NCI-H774 (cell line): ENCODE measurements around the gene TCEA3.

Source experiments
- DNase-seq: peaks from one replicate; lab custom pipeline; 2025; lab: John Stamatoyannopoulos, UW

The TCEA3 gene

DNA sequence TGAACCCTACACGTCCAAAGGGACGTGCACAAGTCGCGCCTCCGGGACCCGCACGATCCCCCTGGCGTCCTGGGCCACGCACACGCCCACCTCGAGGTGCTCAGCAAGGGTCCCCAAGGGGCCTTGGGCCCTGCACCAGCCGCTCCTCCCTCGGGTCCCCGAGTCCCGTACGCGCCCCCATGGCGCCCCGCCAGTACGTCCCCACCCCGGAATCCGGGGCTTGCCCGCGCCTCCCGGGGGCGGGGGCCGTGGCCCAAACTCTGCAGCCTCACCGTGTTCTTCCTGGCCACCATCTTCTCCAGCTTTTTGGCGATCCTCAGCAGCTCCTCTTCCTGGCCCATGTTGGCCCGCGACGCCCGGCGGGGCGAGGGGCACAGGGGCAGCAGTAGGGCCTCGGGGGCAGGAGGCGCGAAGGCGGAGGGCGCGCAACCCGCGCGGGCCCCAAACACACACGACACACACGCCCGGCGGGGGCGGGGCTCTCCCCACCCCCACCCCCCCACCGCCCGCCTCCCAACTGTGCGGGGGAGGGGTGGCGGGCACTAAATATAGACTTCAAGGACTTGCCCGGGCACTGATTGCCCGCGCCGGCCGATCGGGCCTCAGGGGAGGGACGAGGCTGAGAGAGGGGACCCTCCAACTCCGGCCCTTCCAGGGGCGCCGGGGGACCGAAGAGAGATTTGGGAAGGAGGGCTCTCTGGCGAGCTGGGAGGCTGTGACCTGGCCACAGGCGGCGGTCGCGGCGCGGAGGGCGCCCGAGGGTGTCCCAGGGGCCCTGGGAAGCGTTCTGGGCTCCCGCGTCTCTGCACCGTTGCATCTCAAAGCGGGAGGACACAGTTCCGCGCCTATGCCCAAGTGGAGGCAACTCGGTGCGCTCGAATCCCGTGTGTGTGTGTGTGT, at the start of gene TCEA3:
Gene TCEA3, minus strand, starts transcription at position 456 of the 900 bp plus-strand sequence. Its CDS starts 115 bp downstream, at position 341.
- DNase-seq = no peak

DNA sequence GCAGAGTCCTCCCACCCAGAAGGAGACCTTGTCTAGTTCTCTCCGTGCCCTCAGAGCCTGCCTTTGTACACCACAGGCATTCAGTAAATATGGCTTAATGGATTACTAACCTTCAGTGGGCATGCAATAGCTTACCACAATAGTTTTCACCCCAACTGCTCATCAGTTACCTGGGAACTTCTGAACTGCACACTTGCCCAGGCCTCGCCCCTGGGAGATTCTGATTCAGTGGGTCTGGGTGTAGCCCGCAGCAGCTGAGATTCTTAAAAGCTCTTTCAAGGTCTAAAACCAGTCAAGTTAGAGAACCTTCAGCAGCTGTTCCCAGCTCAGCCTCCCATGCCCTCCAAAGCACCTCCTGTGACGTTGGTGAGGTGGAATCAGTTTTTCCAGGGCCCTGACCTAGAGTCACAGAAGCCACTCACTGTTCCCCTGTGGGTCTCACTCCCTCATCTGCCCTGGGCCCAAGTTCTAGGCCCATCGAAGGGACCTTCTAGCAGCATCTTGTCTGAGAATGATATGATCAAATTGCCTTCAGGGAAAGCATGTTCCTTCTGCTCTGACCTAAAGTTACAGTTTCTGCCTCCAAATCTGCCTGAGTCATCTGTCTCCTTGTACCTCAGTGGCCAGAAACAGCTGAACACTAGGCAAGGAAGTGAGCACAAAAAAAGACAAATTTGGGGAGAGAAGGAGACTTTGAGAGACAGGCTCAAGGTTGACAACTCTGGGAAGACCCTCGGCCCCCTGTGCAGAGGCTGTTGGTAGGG, 48.7 kb upstream of the TCEA3 start:
- no peak for DNase-seq

DNA sequence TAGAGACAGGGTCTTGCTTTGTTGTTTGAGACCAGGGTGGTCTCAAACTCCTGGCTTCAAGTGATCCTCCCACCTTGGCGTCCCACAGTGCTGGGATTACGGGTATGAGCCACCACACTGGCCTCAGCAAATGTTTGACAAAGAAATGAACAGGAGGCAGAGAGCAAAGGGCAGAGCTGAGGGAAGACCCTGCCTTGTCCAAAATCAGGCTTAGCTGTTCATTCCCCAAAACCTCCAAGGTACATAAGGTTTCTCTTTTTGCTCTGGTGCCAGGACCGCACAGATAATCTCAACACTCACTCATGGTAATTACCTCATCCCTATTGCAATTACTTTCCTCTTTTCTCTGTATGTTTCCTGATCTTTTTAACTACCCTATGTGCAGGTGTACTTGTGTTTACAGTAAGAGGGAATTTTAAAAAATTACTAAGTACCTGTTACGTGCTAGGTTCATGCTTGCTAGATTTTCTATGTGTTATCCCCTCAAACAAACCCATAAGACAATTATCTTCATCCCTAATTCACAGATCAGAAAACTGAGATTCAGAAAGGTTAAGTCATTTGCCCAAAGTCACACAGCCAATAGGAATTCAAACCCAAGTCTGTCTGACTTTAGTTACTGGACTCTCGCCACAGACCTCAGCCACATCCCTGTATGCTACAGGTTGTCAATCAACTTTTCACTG, 47.9 kb upstream of the TCEA3 start:
- no peak for DNase-seq

DNA sequence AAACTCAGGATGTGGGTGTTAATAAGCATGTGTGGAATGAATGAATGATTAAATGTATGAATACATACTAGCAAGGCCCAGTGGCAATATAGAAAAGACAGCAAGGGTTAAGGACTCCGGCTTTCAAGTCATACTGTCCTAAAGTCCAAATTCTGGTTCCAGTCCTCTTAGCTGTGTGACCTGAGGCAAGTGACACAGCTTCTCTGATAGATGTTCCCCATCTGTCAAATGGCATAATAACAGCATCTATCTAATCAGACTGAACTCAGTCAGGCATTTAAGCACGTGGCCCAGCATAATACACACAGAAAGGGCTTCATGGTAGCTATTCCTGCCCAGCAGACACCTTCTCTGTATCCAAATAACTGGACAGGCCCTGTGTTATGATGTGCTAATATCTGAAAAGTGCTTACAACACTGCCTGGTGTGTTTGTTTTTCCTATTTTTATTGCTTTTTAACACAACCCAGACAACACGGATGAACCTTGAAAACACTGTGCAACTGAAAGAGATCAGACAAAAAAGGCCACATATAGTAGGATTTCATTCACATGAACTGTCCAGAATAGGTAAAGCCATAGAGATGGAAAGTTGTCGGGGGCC, 47.0 kb upstream of the TCEA3 start:
- DNase-seq = no peak

DNA sequence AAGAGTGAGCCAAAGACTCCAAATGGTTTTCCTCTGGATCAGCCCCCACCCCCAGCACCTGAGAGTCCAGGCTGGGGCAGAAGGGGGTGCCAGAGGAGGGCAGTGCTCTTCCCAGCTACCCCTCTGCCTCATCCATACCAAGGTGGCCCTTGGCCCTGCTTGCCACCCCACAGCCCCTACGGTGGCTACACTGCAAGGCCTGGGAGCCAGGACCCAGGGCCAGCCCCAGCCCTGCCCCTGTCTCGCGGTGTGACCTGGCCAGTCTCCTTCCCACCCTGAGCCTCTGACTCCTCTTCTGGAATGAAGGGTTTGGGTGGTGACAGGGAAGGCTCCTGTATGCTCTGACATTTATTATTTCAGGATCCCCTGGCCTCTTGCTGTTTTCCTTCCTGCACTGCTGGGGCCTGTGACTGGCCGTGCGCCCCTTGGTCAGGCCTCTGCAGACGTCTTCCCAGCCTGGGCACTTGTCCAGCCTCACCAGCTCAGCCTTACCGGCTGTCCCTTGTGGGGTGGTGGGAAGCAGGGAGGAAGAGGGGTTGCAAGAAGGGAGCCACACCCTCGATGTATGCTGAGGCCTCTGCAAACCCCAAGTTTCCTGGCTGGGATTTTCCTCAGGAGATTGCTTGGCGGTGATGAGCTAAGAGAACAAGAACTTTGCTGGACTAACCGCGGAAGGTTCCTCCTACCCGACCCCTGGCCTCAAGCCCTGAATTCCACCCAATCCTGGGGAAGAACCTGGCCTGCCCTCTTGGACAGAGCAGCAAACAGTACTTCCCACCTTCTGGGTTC, 45.9 kb upstream of the TCEA3 start:
- DNase-seq = no peak

DNA sequence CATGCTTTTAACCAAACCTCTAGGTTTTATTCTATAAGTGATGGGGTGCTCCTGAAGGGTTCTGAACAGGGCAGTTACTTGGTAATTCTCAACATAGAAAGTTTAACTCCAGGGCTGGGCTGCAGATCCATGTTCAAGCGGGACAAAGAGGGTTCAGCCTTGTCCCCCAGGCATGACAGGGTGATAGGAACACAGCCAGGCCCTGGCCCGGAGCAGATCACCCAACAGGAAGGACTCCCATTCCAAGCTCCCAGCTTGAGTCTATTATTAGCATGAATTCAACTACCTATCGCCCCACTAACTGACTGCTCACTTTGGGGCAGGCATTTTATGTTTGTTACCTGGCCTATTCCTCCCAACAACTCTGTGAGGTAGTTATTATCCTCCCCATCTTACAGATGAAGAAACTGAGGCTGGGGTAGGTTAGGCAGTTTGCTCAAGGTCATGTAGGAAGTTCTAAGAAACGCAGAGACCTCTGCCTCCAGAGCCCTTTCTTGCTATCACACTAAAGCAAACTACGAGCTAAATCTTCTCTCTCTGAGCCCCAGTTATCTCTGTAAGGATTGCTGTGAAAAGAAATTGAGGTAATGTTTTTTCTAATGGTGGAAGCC, 44.9 kb upstream of the TCEA3 start:
- no peak for DNase-seq

DNA sequence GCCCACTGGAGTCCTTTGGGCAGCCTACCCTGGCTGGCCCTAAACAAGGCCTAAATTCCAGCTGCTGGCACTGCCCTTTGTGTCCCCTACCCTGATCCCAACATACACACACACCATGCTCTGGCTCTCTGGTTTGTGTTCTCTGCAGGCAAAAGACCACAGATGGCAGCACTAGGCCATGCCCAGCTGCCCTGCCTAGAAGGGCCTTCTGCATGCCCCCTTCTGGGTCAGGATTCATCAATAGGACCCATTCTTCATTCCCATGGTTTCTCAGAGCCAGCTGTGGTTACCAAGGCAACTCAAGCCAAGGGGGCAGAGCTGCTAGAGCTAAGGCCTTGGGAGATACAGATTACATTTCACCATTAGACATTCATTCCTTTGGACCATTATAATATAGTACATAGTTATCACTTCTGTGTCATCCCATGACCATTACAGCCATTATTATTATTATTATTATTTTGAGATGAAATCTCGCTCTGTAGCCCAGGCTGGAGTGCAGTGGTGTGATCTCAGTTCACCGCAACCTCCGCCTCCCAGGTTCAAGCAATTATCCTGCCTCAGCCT, 42.0 kb upstream of the TCEA3 start:
- no peak for DNase-seq

DNA sequence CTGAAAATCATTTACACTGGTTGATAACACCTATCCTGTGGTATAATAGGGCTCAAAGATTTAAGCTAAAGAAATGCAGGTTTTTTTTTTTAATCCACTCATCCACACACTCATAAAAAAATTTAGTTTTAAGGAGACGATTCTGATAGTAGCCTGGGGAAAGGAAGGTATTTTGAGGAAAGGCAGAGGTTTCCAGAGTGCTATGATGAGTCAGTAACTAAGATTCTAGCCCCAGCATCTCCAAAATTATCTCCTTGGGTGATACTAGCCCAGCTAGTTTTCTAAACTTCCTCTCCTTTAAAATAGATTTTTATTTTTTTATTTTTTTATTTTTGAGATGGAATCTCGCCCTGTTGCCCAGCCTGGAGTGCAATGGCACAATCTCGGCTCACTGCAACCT, 38.7 kb upstream of the TCEA3 start:
- no peak for DNase-seq

DNA sequence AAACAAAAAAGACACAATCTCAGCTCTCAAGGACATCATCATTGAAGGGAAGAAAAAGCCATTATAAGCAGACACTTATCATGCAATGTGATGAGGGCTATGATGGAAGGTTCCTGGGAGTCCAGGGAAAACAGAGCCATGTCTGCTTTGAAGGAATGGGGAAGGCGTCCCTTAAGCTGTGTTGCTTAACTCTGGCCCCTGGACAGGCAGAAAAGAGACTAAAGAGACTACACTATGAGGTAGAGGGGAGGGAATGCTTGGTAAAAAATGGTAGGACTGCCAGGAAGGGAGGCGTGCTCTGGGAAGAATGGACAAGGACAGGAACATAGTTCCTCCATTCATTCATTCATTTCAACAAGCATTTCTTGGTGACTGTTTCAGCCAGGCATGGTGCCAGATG, 38.2 kb upstream of the TCEA3 start:
- DNase-seq = no peak

DNA sequence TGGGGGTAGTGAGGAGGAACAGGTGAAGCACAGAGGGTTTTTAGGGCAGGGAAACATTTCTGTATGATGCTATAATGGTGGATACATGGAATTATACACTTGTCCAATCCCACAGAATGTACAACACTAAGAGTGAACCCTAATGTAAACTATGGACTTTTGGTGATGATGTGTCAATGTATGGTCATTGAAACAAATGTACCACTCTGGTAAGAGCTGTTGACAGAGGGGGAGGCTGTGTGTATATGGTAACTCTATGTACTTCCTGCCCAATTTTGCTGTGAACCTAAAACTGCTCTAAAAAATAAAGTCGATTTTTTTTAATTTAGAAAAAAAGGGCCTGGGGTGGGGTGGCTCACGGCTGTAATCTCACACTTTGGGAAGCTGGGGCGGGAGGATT, 36.5 kb upstream of the TCEA3 start:
- DNase-seq = no peak

DNA sequence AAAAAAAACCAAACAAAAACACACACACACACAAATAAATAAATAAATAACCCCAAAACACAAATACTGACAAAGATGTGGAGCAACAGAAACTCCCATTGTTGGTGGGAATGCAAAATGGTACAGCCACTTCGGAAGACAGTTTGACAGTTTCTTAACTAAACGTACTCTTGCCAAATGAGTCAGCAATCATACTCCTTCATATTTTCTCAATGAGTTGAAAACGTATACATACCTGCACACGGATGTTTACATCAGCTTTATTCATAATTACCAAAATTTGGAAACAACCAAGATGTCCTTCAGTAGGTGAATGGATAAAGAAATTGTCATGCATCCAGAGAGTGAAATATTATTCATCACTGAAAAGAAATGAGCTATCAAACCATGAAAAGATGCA, 36.0 kb upstream of the TCEA3 start:
- no peak for DNase-seq

DNA sequence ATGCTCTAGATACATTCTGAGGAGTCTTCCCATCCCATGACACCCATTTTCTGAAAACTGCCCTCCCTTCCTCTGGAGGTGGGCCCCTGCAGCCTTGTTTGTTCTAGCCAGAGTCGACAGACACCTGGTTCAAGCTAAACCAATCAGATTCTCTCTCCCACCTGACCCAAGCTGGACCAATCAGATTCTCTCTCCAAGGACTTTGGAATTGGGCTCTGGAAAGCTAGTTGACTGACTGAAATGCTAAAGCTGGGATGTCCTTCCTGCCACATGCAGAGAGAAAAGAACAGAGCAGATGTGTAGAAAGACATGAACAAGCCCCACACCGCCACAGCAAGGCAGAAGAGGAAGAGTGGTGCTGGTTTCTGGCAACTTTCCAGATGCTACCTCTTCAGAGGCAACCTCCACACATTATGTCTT, 34.8 kb upstream of the TCEA3 start:
- no peak for DNase-seq

DNA sequence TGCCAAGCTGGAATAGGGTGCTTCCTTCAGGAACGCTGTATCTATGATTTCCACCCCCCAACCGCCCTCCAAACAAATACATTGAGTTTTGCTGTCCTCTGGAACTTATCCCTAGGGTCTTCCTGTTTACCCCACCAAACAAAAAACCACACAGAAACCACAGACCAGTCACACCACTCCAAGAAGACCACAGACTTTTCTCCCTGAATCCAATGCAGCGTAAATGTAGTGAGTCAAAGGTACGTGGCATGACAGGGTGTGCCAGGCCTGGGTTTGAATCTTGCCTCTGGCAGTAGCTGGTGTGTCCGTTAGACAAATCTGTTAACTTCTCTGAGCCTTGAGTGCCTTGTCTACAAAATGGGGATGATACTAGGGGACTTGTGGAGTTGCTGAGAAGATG, 31.7 kb upstream of the TCEA3 start:
- DNase-seq = no peak

DNA sequence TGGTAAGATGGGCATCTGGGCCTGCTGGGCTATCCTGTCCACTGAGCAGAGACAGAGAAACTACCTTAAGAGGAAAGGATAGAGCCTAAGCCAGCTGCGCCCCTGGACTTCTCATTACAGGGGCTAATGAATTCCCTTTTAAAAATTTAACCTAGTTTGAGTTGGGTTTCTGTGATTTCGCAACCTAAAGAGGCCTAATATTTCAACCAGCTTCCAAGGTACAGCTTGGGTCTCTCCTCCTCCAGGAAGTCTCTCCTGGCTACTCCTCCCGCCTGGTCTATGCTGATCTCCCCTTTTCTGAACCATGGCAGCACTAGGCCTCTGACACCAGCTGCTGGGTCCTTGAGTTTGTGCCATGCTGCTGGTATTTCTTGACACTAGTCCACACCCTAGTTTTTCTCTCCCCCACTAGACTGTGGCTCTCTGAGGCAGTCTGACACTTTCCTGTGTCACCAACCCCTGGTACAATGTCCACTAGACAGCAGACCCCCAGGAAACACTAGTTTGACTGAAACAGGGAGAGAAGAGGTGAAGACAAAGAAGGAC, 29.0 kb upstream of the TCEA3 start:
- no peak for DNase-seq

DNA sequence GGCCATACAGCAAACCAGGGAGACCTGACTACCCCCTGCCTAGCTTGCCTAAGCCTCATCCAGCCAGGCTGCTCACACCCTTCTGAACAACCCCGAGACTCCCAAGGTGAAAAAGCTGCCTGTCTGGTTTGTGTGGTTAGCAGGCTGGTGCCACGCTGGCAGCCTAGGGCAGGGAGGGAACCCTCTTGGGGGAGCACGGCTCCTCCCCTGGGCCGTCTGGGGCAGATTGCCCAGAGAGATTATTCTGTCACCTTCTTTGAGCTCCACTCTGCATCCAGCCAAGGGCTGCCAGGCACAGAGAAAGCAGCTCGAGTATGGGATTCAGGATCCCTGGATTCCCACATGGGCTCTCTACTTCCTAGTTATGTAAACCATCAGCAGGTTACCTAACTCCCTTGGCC, 27.5 kb upstream of the TCEA3 start:
- DNase-seq = no peak

DNA sequence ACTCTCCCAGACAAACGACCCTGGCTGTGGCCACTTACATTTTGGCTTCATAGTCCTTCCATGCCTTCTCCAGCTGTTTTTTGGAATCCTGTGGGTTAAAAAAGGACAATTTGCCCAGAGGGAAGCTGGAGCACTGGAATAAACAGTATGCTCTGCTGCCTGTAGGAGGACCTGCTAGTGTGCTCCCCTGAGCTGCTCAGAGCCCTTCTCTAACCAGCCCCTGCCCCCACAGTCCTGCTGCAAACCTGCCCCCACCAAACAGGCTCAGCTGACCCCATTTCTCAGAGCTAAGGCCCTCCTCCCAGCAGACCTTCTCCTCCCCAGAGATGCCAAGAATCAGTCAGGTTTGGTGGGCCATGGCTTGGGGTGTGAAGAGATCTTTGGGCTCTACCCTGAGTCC, 26.9 kb upstream of the TCEA3 start:
- no peak for DNase-seq

DNA sequence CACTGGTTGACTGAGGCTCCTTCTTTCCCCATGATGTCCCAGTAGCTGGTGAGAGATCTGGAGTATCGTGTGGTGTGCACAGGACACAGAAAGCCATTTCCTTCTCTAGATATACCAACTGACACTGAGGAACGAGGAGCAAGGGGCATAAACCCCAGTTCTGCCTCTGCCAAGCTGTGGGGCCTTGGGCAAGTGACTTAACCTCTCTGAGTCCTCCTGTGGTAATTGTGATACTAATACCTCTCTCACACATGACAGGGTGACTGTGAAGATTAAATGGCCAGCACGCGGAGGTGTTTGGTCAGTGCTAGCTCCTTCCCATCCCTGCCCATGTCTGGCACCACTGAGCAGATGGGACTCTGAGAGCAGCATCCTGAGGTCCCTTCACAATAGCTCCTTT, 26.3 kb upstream of the TCEA3 start:
- DNase-seq = no peak

DNA sequence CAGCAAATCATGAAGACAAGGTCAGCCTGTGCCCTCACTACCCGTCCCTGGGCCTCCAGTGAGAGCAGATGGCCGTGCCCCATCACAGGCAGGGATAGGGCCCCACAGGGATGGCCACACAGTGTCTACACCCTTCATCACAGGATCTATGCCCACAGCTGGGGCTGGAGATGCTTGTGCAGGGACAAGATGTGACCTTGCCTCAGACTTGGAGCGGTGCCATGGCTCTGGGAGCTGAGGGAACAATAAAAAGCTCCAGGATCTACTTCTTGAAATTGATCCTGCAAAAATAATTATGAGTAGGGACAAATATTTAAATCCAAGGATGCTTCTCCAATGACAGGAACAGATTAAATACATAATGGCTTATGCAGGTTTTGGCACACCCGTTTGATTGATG, 25.4 kb upstream of the TCEA3 start:
- DNase-seq = no peak

DNA sequence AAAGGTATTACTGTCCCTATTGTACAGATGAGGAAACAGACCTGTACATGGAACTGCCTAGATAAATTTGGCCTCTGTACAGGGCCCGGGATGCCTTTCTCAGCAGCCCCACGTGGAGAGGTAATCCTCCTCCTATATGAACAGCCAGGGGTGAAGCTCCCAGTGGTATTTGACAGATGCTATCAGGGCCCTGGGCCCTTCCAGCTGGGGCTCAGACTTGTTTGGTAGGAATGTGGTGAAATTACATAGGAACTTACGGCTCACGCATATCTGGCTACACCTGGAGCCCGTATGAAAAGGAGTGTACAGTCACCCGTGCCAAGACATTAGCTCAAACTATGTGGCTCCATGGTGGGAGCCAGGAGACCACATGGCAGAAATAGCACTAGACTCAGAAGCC, 24.8 kb upstream of the TCEA3 start:
- DNase-seq = no peak

DNA sequence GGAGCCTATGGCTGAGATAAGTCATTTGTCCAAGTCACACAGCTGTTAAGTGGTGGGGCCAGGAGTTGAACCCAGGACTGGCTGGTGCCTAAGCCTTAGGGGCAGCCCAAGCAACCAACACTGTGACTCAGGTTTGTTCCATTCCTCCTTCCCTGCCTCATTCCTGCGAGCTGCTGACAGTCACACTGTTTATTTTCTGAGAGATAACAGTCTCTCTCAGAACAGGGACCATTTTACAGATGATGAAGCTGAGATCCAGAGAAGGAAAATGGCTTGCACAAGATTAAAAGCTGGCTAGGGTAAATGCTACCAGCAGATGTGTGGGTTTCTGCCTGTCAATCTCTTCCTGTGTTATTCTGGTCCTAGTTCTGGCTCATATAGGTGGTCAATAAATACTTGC, 24.3 kb upstream of the TCEA3 start:
- DNase-seq = no peak
